Fibroblast of skin of abdomen (primary cell): Measurements from ENCODE around the gene SFSWAP.
"Not testable (repeated sequence)": the region's sequence is repeated elsewhere in the genome, so short reads cannot be mapped to it uniquely, and the experiment has no call there.

Experiments
- DNase-seq: peaks from one replicate; pipeline ENCODE4 v3.0.0-alpha.2; 2013

The SFSWAP gene

DNA sequence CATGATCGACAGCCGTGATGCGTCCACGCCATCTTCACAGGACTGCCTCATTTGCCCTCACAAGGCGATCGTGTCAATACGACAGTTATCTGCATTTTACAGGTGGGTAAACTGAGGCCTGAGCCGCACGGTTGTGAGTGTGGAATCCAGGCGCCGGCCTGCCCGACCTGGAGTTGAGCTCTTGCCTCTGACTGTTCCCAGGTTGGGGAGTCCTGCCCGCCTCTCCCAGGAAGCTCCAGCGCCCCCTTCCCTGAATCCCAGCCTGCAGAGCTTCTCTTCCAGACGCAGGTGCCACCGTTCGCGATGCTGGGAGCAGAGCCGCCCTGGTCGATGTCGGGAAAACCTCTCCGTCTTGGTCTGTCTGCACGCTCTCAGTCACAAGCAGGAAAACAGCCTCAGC is 31.1 kb upstream of the SFSWAP start:
- DNase-seq, result not testable (repeated sequence)

DNA sequence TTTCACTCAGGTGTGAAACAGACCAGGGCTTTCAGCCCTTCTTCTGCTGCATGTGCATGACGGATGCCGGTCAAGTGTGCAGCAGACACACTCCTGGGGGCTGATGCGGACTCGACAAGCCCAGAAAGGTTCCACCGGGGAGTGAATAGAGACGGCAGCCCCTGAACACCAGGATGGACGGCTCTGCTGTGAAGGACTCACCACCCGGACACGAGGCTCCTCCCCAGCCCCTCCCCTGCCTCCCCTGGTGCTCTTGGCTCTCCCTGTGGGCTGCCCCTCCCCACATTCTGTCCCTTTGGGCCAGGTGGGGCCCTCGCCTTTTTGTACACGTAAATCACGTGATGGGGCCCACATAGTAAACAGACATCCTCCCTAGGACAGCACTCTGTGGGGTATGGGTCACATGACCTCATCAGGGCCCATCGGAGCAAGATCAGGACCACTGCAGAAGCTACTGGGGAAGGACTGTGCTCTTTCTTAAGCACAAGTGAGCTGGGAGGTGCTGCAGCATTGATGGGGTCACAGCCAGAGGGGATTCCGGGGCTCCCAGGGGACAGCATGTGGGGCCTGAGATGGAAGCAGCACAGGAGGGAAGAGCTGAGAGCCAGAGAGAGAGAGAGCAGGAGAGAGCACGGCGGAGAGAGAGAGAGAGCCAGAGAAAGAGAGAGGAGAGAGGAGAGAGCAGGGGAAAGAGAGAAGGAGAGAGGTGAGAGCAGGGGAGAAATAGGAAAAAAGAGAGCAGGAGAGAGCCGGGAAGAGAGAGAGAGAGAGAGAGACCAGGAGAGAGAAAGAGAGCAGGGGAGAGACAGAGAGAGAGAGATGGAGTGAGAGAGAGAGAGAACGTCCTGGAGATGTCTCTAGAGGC is 30.3 kb upstream of the SFSWAP start:
- not testable (repeated sequence) for DNase-seq

DNA sequence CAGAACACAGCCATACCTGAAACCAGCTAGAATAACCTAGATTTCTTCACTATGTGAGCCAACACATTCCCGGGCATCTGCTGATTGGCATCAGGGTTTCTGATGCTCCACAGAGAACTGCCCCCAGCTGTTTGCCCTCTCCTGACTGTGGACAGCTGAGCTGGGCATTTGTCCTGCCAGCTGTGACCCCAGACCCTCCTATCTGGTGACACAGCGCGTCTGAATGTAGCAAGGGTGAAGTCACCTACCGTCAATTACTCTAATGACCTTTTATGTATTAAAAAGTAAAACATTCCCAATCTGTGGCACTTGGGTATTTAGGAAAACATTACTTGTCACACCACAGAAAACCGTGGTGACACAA is 29.7 kb upstream of the SFSWAP start:
- DNase-seq, result no peak

DNA sequence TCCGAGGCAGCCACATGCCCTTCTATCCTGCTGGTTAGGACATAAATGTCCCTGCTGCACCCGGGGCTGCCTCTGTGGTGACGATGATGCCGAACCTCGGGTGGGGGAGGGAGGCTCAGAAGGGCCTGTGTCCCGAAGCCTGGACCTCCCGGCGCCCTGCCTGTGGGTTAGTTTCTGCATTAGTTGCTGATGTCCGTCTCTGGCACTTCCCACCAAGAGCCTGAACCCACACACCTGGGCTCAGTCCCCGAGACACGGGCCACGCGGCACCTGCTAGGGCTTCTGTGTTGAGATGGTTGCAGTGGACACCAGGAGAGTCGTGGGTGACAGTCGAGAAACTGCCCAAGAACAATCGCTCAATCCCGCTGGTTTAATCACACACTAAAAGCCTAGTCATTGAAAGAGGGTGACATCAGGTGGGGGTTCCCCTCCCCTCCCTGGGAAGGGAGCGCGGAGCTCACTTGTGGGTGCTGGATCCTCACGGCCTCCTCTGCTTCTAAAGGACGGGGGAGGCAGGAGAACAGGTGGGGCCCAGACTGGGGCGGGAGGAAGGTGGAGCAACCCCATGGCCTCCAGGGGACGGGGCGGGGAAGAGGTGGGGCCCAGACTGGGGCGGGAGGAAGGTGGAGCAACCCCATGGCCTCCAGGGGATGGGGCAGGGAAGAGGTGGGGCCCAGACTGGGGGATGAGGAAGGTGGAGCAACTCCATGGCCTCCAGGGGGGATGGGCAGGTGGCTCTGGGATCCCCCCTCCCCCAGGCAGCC is 29.0 kb upstream of the SFSWAP start:
- not testable (repeated sequence) for DNase-seq

DNA sequence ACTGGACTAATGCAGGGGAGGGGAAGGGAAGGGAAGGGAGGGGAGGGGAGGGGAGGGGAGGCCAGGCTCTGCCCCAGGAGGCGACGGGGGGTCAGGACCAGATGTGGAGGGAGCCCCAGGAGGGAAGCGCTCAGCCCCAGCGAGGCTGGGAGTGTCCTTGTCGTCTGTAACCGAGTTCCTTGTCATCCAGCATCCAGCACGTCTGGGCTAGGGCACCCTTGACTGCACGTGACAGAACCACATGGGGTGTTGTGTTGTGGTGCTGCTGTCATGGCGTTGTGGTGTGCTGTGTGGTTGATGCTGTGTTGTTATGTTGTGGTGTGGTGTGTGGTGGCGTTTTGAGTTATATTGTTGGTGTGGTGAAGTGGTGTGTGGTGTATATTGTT is 28.4 kb upstream of the SFSWAP start:
- DNase-seq, result no peak

DNA sequence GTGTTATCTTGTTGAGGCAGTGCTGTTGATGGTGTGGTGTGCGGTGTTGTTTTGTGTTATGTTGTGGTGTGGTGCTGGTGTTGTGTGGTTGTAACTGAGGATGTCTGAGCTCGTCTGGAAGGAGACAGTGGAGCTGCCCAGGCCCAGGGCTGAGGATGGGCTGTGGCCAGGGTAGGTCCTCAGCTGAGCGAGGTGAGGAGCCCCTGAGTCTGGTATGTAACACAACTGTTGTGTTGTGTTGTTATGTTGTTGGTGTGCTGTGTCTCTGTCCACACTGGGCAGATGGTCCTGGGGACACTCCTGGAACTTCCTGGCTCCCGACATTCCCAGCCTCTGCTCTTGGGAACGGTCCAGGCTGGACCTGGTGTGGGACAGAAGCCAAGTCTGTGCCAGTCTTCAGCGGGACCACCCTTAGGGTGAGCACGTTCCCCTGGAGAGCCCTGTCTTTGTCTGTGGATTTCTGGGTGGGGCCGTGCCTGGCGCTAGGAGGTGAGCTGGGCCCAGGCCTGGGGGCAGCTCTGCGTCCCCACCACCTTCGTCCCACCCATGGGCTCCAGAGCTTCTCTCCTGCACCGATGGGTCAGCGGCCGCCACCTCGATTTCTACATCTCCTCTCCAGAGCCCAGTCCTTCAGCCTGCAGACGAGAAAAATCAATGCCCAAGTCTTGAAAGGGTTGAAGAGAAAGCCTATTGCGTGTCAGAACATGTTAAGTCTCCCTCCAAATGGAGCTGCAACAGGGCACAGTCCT is 27.4 kb upstream of the SFSWAP start:
- no peak for DNase-seq

DNA sequence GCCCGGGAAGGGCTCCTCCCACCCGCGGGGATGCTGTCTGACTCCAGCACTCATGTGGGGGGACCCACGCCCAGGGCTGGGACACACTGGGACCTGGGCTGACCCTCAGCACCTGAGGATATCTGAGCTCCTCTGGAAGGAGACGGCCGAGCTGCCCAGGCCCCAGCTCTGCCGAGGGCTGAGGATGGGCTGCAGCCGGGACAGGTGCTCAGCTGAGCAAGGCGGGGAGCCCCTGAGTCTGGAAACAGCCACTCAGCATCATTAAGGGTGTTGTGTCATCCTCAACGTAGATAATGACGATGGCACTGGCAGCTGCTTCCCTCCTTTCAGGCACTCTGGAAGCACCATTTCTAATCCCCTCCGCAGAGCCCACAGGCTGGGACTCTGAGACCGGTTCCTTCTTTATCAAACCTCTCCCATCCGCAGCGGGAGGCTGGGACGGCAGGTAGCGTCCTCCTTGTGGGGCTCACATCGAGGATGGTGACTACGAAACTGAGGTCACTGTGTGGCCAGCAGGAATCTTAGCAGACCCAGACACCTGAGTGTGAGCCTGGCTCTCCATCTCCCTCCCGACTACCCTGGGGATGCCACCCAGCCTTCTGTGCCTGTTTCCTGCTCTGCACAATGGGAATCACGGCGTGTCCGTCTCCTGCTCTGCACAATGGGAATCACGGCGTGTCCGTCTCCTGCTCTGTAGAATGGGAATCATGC is 26.7 kb upstream of the SFSWAP start:
- DNase-seq, result no peak

DNA sequence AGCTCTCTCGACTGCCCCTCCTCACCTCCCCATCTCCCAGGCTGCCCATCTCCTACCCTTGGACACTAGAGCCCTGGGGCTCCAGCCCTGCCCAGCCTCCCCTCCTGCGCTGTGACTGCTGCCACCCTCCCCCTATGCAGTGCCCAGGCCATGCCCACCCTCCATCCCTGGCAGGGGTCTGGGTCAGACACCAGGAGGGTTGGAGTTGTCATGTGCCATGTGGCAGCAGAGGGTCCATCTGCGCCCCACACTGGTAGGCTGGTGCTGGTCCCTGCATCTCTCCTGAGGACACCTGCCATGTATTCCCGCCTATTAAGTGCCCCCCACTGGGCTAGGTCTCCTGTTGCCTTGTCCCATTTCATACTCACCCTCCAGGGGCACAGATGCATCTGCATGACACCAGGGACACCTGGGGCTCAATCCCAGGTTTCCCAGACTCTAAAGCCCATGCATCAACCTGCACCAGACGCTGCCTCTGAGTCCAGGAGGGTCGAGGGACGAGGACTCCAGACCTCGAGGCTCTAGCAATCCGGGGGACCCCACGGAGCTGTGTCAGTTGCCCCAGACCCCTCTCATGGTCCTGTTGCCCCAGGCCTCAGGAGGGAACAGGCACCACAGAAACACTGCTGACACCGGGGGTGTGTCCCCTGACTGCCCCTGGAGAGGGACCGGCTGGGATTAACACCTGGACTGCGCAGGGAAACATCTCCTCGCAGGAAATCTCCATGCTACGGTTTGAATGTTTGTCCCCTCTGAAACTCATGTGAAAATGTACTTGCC is 23.4 kb upstream of the SFSWAP start:
- no peak for DNase-seq

DNA sequence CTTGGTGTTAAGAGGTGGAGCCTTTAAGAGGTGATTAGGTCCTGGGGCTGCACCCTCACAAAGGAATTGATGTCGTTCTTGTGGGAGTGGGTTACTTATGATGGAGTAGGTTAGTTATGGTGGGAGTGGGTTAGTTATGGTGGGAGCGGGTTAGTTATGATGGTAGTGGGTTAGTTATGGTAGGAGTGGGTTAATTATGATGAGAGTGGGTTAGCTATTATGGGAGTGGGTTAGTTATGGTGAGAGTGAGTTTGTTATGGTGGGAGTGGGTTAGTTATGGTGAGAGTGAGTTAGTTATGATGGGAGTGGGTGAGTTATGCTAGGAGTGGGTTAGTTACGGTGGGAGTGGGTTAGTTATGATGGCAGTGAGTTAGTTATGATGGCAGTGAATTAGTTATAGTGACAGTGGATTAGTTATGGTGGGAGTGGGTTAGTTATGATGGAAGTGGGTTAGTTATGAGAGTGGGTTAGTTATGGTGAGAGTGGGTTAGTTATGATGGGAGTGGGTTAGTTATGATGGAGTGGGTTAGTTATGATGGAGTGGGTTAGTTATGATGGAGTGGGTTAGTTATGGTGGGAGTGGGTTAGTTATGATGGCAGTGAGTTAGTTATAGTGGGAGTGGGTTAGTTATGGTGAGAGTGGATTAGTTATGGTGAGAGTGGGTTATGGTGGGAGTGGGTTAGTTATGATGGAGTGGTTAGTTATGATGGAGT is 22.6 kb upstream of the SFSWAP start:
- no peak for DNase-seq

DNA sequence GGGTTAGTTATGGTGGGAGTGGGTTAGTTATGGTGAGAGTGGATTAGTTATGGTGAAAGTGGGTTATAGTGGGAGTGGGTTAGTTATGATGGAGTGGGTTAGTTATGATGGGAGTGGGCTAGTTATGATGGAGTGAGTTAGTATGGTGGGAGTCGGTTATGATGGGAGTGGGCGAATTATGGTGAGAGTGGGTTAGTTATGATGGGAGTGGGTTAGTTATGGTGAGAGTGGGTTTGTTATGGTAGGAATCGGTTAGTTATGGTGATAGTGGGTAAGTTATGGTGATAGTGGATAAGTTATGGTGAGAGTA is 22.1 kb upstream of the SFSWAP start:
- DNase-seq, result no peak

DNA sequence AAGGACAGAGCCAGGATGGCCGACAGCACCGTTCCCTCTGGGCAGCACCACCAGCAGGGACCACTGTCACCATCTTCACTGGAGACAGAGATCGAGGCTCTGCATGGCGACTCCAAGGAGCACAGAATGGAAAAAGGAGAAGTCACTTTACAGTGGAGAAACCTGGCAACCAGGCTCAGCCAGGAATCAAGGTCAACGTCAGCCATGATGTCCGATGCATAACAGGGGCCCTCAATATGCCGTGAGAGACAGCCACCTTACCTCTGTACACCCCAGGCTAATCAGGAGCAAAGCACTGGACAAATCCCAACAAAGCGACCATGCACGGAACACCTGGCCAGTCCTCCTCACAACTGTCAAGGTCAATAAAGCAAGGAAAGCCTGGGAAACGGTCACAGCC is 20.6 kb upstream of the SFSWAP start:
- no peak for DNase-seq

DNA sequence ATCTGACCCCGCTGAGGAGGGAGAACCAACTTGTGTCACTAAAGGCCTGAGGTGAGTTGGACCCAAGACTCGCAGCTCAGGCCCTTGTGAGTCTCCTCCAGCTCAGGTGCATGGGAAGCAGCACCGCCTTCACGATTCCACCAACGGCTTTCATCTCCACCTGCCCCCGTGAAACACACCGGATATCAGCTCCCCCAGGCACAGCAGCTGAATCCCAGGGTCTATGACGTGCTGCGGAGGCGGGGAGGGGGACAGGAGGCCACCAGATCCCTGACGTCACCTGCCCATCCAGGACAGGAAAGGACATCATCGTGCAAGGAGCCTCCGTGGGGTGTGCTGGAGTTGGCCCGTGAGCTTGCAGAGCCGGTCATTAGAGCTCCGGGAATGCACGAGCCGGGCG is 18.5 kb upstream of the SFSWAP start:
- no peak for DNase-seq

DNA sequence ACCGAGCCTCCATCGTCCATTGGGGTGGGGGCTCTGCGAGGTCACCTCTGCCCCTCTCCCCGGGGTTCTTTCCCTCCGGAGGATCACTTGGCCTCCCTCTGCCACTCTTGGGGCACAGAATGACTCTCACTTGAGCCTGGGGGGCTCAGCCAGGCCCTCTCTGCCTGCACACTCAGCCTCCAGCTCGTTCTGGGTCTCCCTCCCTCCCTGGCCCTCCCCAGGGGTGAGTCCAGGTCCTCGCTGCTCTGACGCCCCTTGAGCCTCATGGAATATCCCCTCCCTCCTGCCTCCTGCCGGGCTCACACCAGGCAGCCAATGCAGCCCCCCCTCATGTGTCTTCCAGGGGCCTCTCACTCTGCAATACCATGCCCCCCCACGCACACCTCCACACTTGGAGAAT is 17.7 kb upstream of the SFSWAP start:
- no peak for DNase-seq

DNA sequence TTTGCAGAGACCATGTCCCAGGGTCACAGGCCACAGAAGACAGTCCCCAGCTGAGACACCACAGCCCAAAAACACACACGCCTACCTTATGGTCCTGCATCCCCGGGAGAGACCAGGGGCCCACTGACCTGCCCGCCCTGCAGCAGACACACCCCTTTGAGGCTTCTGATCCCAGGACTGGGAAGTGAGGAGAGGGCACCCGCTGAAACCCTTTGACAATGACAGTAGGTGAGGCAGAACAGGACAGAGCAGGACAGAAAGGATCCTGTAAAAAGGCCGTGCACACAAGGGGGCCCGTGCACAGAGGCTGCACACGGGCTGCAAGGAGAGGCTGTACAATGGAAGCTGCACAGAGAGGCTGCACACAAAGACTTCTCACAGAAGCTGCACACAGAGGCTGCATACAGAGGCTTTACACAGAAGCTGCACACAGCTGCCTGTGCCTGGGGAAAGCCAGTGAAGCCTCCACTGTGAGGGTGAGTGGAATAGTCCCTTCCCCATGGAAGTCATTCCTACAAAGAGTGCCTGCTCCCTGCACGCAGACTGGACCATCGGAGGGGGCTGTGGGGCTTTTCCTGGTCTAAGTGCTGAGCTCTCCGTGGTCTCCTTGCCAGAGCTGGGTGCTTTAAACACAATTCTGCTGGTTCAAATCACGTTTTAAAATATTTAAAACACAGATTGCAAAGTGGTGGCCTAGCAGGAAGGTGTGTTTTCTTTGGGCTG is 16.6 kb upstream of the SFSWAP start:
- no peak for DNase-seq

DNA sequence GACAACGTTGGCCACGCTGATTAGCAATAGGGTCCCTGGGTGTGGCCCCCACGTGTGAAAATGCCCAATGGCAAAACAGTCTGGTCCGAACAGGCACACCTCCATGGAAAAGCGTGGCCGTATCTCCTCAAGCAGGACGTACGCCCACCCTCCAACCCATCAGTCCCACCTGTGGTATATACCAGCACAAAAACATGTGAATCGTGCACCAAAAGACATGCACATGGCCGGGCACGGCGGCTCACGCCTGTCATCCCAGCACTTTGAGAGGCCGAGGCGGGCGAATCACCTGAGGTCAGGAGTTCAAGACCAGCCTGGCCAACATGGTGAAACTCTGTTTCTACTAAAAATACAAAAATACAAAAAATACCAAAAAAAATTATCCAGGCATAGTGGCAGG is 14.9 kb upstream of the SFSWAP start:
- no peak for DNase-seq

DNA sequence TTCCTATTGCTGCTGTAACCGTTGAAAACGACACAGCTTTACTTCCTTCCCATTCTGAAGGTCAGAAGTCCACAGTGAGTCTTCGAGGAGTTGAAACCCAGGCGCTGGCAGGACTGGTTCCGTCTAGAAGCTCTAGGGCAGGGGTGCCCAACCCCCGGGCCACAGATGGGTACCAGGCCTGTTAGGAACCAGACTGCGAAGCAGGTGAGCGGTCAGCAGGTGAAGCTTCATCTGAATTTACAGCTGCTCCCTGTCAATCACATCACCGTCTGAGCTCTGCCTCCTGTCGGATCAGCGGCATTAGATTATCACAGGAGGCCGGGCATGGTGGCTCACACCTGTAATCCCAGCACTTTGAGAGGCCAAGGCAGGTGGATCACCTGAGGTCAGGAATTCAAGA is 12.6 kb upstream of the SFSWAP start:
- DNase-seq, result no peak

DNA sequence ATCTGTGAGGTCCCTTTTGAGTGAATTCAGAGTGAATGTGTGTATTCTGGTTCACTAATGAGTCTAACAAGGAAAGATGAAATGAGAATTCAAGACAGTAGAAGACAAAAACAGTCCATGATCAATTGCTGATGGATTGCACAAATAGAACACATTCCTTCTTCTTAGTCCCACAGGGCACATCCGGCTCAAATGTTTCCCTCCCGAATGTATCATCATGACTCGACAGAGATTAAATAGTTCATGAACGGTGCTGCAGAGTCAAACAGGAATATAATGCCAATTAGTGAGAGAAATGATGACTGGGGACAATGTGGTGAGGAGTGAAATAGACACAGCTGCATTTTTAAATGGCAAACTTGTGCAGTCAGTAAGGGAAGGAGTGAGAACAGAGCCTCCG is 11.5 kb upstream of the SFSWAP start:
- DNase-seq, result peak; percentile 25

DNA sequence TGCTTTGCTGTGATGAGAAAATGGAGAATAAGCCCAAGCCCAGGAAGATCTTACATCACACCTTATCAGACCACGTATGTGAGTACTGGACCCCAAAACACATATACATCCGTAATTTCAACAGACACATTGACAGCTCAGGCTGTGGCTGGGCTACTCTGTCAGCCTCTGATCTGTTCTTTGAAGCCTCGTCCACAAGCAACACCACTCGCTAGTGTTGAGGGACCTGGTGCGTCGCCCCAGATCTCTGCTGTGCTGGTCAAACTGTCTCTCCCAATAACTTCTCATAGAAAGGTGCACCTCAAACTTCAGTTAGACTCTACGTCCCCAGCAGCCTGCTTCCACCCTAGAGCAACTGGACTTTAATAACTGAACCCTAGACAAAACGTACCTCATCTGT is 10.6 kb upstream of the SFSWAP start:
- DNase-seq, result no peak

DNA sequence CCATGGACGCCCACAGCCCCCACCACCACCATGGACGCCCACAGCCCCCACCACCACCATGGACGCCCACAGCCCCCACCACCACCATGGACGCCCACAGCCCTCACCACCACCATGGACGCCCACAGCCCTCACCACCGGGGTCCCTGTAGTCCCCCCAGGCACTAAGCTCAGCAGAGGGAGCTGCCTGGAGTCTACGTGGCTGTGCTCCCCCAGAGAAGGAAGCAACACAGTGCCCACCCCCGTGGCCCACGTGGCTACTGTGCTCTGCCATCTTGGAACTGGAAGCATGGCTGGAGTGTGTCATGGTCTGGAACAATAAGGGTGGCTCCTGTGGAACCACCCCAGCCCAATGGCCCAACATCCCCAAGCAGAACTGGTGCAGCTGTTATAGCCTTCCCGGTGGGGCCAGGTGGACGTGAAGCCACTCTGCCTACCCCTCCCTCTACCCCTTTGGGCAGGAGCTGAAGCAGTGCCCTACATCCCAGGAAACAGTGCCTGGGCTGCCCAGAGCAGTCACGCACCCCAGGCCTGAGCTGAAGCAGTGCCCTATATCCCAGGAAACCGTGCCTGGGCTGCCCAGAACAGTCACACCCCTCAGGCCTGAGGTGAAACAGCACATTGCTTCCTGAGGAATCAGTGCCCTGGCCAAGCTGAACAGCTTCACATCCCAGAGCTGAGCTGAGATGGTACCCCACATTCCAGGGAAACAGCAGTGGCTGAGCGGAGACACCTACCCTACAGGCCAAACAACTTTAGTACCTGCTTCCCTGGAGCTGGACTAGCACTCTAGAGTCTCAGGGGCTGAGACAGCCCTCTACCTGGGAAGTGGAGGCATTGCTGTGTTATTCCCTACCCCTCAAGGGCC is 9.0 kb upstream of the SFSWAP start:
- no peak for DNase-seq

DNA sequence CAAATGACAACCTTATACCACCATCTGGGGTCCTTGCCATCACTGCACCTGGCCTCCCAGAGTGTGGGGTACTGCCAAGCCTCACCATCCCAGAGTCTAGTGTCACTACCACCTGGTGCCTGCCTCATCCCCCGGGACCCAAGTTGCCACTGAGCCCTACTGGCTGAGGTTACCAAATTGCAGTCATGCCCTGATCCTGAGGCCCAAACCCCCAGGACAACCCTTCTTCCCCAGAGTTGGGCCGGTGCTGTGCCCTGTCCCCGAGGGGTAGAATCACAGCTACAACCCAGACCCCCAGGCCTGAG is 8.4 kb upstream of the SFSWAP start:
- no peak for DNase-seq
